ENCODE measurements around the gene ST7. TPM values are rescaled to one million over a fixed set of nuclear protein-coding genes. Genes with fewer than 3 reads are reported as not detected.

The ST7 gene
- total and polyA plus RNA-seq, 8 donors: 7.5 to 49.0 (median 16.1) TPM

DNA sequence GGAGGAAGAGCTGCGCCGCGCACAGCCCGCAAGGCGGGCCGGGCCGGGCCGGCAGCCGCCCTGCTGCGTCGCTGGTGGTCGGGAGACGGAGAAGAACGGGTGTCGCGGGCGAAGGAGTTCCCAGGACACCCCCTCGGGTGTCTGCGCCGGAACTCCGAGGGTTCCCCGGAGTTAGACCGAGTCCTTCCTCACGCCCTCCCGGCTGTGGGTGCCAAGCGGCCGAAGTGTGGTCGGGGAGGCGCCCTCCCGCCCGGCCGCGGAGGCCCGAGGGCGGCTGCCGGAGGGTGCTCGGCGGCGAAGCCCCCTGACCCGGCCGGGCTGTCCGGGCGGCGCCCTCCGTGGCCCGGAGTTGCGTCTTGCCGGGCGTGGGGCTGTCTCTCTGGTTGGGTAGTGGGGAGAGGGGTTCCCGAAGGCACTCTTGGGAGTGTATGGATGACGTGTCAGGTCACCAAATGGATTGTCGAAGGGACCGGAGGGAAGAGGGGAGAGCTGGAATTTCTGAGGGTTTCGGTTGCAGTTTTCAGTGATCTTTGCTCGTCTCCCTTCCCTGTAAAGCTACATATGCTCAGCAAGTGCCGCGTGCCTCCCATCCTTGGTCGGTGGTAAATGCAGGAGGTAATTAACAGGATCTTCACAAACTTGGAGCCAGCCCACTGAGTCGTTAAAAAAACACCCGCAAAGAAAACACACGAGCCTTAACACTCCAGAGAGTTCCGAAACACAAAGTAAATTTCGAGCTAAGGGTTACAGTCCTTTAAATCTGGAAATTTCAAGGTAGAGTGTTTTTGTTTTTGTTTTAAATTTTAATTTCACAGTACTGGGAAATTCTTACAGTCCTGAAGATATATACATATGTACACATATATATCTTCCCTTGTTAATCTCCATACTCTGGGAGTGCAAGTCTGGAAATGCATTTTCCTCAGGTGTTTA lies 871 bp downstream of the ST7 start:
- DNase-seq: peak; percentile 51 to 93
- intact Hi-C loops (cut with DNase I; ENCODE audit: low total_unique reads): no loop called here
- Histone ChIP-seq H3K4me3 (peak overlapping the region; percentile 67 to 98 (median 84)), H3K27ac (peak overlapping the region; percentile 96 to 99 (median 99)), H3K9me3 (no peaks in the 10 kb centered on the region), H3K27me3 (no peaks in the 10 kb centered on the region), H3K36me3 (no peaks in the 10 kb centered on the region), H3K4me1 (peaks cover 21 to 43% (median 33%) of the 10 kb centered on the region in 4 donors)
- TF ChIP-seq POLR2AphosphoS5 (IDR thresholded peaks at IDR 0.05) (peak in 2 of 3 donors; percentile 21 to 48), POLR2A (IDR thresholded peaks at IDR 0.05) (no peak)
- 0 to 3% (median 1%) methylated on average over 12 to 63 of the region's 63 CpGs for WGBS, 5 donors

DNA sequence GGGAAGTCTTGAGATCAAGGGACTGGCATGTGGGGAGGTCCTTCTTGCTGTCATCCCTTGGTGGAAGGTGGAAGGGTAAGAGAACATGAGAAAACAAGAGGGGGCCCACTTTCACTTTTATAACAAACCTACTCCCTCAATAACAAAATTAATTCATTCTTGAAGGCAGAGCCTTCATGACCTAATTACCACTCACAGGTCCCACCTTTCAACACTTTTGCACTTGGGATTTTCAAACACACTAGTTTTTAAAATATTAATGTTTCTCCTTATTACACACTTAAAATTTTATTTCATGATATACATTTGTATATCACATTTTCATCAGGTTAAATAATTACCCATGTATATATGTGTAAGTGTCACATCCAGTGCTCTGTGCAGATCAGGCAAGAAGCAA lies 2.0 kb downstream of the ST7 start:
- H3K36me3 ChIP-seq: no peaks in the 10 kb centered on the region
- no peak for DNase-seq
- peaks cover 21 to 43% (median 33%) of the 10 kb centered on the region in 4 donors for H3K4me1 ChIP-seq
- intact Hi-C loops (cut with DNase I; ENCODE audit: low total_unique reads): no loop called here
- no peaks in the 10 kb centered on the region for H3K27me3 ChIP-seq
- no peaks in the 10 kb centered on the region for H3K9me3 ChIP-seq
- H3K4me3 ChIP-seq: peak overlapping the region in 3 of 4 donors; percentile 67 to 86 (median 83)
- H3K27ac ChIP-seq: peak overlapping the region in 3 of 5 donors; percentile 58 to 99 (median 98)
- TF ChIP-seq EP300 (IDR thresholded peaks at IDR 0.05) (no peak), POLR2A (IDR thresholded peaks at IDR 0.05) (no peak), POLR2AphosphoS5 (IDR thresholded peaks at IDR 0.05) (no peak)
- TF ChIP-seq, protein P1, sequence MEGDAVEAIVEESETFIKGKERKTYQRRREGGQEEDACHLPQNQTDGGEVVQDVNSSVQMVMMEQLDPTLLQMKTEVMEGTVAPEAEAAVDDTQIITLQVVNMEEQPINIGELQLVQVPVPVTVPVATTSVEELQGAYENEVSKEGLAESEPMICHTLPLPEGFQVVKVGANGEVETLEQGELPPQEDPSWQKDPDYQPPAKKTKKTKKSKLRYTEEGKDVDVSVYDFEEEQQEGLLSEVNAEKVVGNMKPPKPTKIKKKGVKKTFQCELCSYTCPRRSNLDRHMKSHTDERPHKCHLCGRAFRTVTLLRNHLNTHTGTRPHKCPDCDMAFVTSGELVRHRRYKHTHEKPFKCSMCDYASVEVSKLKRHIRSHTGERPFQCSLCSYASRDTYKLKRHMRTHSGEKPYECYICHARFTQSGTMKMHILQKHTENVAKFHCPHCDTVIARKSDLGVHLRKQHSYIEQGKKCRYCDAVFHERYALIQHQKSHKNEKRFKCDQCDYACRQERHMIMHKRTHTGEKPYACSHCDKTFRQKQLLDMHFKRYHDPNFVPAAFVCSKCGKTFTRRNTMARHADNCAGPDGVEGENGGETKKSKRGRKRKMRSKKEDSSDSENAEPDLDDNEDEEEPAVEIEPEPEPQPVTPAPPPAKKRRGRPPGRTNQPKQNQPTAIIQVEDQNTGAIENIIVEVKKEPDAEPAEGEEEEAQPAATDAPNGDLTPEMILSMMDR (IDR thresholded peaks at IDR 0.05): no peak

DNA sequence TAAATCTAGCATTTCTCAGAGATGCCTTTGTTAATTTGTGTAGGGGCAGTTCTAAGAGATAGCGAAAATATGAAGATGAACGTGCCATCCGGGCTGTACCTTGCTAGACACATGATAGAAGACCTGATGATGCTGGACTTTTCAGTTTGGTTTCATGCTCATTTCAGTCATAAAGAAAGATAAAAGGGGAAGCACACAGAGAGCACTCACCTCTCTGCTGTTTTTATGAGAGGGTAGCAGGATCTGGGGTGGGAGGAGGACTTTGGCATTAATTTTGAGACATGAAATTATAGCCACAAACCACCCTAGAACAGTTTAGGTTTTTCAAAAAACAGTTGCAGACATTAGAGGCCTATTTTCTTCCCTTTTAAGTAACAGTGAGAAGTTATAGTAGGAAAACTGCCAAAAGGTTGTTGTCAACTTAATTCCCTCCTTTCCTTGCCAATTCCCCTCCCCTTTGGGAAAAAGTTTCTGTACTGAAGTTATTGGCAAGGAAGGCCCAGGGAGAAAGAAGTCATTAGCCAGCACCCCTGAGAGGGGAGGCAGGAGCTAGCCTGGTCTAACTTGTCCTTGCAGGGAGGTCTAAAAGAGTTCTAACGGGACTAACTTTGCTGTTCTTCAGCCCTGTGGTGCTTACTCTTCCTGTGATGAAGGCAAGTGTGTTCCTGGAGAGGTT lies 2.6 kb downstream of the ST7 start:
- TF ChIP-seq POLR2A (IDR thresholded peaks at IDR 0.05): no peak
- TF ChIP-seq POLR2AphosphoS5 (IDR thresholded peaks at IDR 0.05): no peak
- no peak for TF ChIP-seq EP300 (IDR thresholded peaks at IDR 0.05)
- TF ChIP-seq, protein P1 (IDR thresholded peaks at IDR 0.05): no peak
- 39 to 56% (median 47%) methylated on average over 4 of the region's 4 CpGs for whole genome bisulfite sequencing, 5 donors
- H3K27me3 ChIP-seq: no peaks in the 10 kb centered on the region
- no peaks in the 10 kb centered on the region for H3K36me3 ChIP-seq
- H3K9me3 ChIP-seq: no peaks in the 10 kb centered on the region
- no peak overlapping the region for H3K4me3 ChIP-seq
- peak in 1 of 2 donors; percentile 45 for DNase-seq
- H3K4me1 ChIP-seq: peaks cover 21 to 43% (median 33%) of the 10 kb centered on the region in 4 donors
- H3K27ac ChIP-seq: peak overlapping the region; percentile 1 to 99 (median 58)
- intact Hi-C loops (cut with DNase I; ENCODE audit: low total_unique reads): no loop called here

DNA sequence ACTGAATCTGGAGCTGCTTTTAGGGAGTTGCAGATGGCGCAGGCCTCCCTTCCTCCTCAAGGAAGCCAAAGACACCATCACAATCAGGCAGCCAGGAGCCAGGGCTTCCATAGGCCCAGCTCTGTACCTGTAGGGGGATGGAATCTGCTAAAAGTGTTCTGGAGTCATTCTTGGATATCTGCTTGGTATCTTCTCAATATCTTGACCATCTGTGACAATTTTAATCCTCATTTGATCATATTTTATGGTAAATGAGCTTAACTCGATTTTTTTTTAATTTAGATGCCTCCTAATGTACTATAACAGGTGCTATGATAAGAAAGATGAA lies 3.1 kb downstream of the ST7 start:
- 69 to 81% (median 75%) methylated on average over 2 of the region's 2 CpGs for WGBS, 5 donors
- H3K9me3 ChIP-seq: no peaks in the 10 kb centered on the region
- peaks cover 21 to 41% (median 33%) of the 10 kb centered on the region in 4 donors for H3K4me1 ChIP-seq
- no peak overlapping the region for H3K4me3 ChIP-seq
- H3K27me3 ChIP-seq: no peaks in the 10 kb centered on the region
- H3K36me3 ChIP-seq: no peaks in the 10 kb centered on the region
- no peak for DNase-seq
- intact Hi-C loops (cut with DNase I; ENCODE audit: low total_unique reads): no loop called here
- peak overlapping the region; percentile 1 to 99 (median 58) for H3K27ac ChIP-seq
- TF ChIP-seq POLR2AphosphoS5 (IDR thresholded peaks at IDR 0.05) (no peak), POLR2A (IDR thresholded peaks at IDR 0.05) (no peak), EP300 (IDR thresholded peaks at IDR 0.05) (no peak)
- TF ChIP-seq, protein P1 (IDR thresholded peaks at IDR 0.05): no peak
